HCT116 (cell line): ENCODE measurements around the gene CYP2D6. TPM values are rescaled to one million over a fixed set of nuclear protein-coding genes. Genes with fewer than 3 reads are reported as not detected.

Source experiments
- ATAC-seq: fragments of 200-7000 bp; cut with Tn5 transposase; 2 replicates; pipeline ENCODE4 v1.9.1; 2020; ENCODE audit warnings: mild to moderate bottlenecking, moderate library complexity
- BruUV-seq: library from RNA; stranded (reverse); fragments of 400-500 nt; replicated peaks from 2 replicates; lab custom pipeline; 2021; lab: Mats Ljungman, UMichigan
- CTCF ChIA-PET: fragments of 300-600 bp; sonication (Branson Sonifier 250); formaldehyde crosslinking; loops from one replicate; lab custom pipeline; 2021; ENCODE audit warnings: antibody characterized with exemption; lab: Charles Lee
- POLR2A ChIA-PET: fragments of 300-600, 350-600 bp; sonication (Branson Sonifier 250); formaldehyde crosslinking; loops from one replicate; lab custom pipeline; 2021; ENCODE audit warnings: antibody characterized with exemption; lab: Charles Lee
- RAD21 ChIA-PET, 2 experiments: fragments of 300-600 bp; sonication (Branson Sonifier 250); formaldehyde crosslinking; loops; one replicate each; lab custom pipeline; 2023; ENCODE audit warnings: low total read pairs in 2 of 2; ENCODE audit not compliant: uncharacterized antibody in 2 of 2, unreplicated experiment in 2 of 2, low non-redundant PET in 1 of 2; lab: Charles Lee
- DNase-seq: peaks from one replicate; pipeline ENCODE4 v3.0.0-alpha.2; 2010; ENCODE audit warnings: low read depth, low spot score
- H2AFZ ChIP-seq: fragments of 200-600 bp; shearing (Covaris generic), sonication (generic); 2 replicates; pipeline ENCODE4 v1.6.1; 2017; ENCODE audit warnings: low read depth, mixed run types, mixed read lengths, antibody characterized with exemption, low read length; ENCODE audit not compliant: poor library complexity, severe bottlenecking
- H3K27ac ChIP-seq: 2 replicates; pipeline ENCODE4 v1.5.1; 2012; ENCODE audit warnings: low read depth, low read length
- H3K27me3 ChIP-seq: fragments of 200-600 bp; sonication (generic); 2 replicates; pipeline ENCODE4 v1.6.1; 2016; ENCODE audit warnings: mixed run types, low read length, mixed read lengths; ENCODE audit not compliant: insufficient read depth
- H3K36me3 ChIP-seq, 2 experiments: fragments of 200-500 bp in 1 of 2; fragments of 200-600 bp in 1 of 2; sonication (Bioruptor generic) in 1 of 2; sonication (generic) in 1 of 2; 2 replicates each; pipeline versions ENCODE4 v1.5.1 to v1.6.1; 2014 to 2016; ENCODE audit warnings: low read length in 2 of 2, inconsistent platforms in 1 of 2, mixed read lengths in 1 of 2, mixed run types in 1 of 2; ENCODE audit not compliant: insufficient read depth in 2 of 2, control insufficient read depth in 1 of 2
- H3K4me1 ChIP-seq, 2 experiments: fragments of 200-600 bp in 1 of 2; sonication (generic) in 1 of 2; 2 replicates each; pipeline versions ENCODE4 v1.5.1 to v1.6.1; 2012 to 2017; ENCODE audit warnings: low read length in 2 of 2, inconsistent platforms in 1 of 2, mild to moderate bottlenecking in 1 of 2, mixed read lengths in 1 of 2, mixed run types in 1 of 2, moderate library complexity in 1 of 2; ENCODE audit not compliant: insufficient read depth in 2 of 2, control insufficient read depth in 1 of 2
- H3K4me2 ChIP-seq: fragments of 200-600 bp; sonication (generic); 2 replicates; pipeline ENCODE4 v1.6.1; 2017; ENCODE audit warnings: mixed run types, low read length, mixed read lengths
- H3K4me3 ChIP-seq, 2 experiments: fragments of 200-600 bp in 1 of 2; sonication (generic) in 1 of 2; replicated peaks in 1 of 2; 2 replicates each; pipeline ENCODE4 v1.5.1; 2011 to 2016; ENCODE audit warnings: low read length in 2 of 2, control low read depth in 1 of 2, low read depth in 1 of 2, mild to moderate bottlenecking in 1 of 2, mixed read lengths in 1 of 2, mixed run types in 1 of 2
- H3K79me2 ChIP-seq: fragments of 200-600 bp; sonication (generic); 2 replicates; pipeline ENCODE4 v1.6.1; 2017; ENCODE audit warnings: mild to moderate bottlenecking, mixed run types, low read length, moderate library complexity, mixed read lengths; ENCODE audit not compliant: insufficient read depth
- H3K9ac ChIP-seq: fragments of 200-600 bp; sonication (generic); 2 replicates; pipeline ENCODE4 v1.6.1; 2016; ENCODE audit warnings: low read length, mixed read lengths
- H3K9me2 ChIP-seq: fragments of 200-600 bp; sonication (generic), shearing (Covaris generic); 2 replicates; pipeline ENCODE4 v1.6.1; 2017; ENCODE audit warnings: mixed run types, mild to moderate bottlenecking, moderate library complexity; ENCODE audit not compliant: insufficient read depth
- H3K9me3 ChIP-seq, 2 experiments: fragments of 200-500 bp in 1 of 2; fragments of 200-600 bp in 1 of 2; sonication (Bioruptor generic) in 1 of 2; sonication (generic) in 1 of 2; 2 replicates each; pipeline ENCODE4 v1.6.1; 2014 to 2017; ENCODE audit warnings: low read length in 2 of 2, mixed read lengths in 2 of 2, inconsistent platforms in 1 of 2, low read depth in 1 of 2, mild to moderate bottlenecking in 1 of 2, mixed run types in 1 of 2, moderate library complexity in 1 of 2; ENCODE audit not compliant: control insufficient read depth in 1 of 2, insufficient read depth in 1 of 2
- H4K20me1 ChIP-seq: fragments of 200-600 bp; sonication (generic), shearing (Covaris generic); 2 replicates; pipeline ENCODE4 v1.6.1; 2017; ENCODE audit warnings: mixed run types, mild to moderate bottlenecking, moderate library complexity; ENCODE audit not compliant: insufficient read depth
- CBX3 ChIP-seq: IDR thresholded peaks from 2 replicates; pipeline ENCODE4 v1.6.1; 2012; ENCODE audit warnings: low read depth
- ELF1 ChIP-seq: IDR thresholded peaks from 2 replicates; pipeline ENCODE4 v1.6.1; 2012; ENCODE audit warnings: low read depth, borderline replicate concordance
- EZH2phosphoT487 ChIP-seq: fragments of 200-600 bp; IDR thresholded peaks from 2 replicates; pipeline ENCODE4 v1.6.1; 2018; ENCODE audit warnings: antibody characterized with exemption, borderline replicate concordance
- JUND ChIP-seq: IDR thresholded peaks from 2 replicates; pipeline ENCODE4 v1.6.1; 2012
- POLR2A ChIP-seq: IDR thresholded peaks from 2 replicates; pipeline ENCODE4 v1.7.0; 2011; ENCODE audit warnings: borderline replicate concordance; ENCODE audit not compliant: insufficient read depth, insufficient read length; ENCODE audit errors: extremely low read depth
- POLR2AphosphoS5 ChIP-seq: IDR thresholded peaks from 2 replicates; pipeline ENCODE4 v1.6.1; 2011; ENCODE audit warnings: mild to moderate bottlenecking, low read depth, low read length, moderate library complexity
- SIN3A ChIP-seq: IDR thresholded peaks from 2 replicates; pipeline ENCODE4 v1.6.1; 2012; ENCODE audit warnings: low read depth
- SRF ChIP-seq: IDR thresholded peaks from 2 replicates; pipeline ENCODE4 v1.6.1; 2012; ENCODE audit warnings: low read depth
- YY1 ChIP-seq: IDR thresholded peaks from 2 replicates; pipeline ENCODE4 v1.6.1; 2011; ENCODE audit warnings: low read length, low read depth, moderate library complexity, mild to moderate bottlenecking; ENCODE audit not compliant: insufficient replicate concordance; ENCODE audit errors: extremely low read depth
- ZFX ChIP-seq: fragments of 450-650 bp; IDR thresholded peaks from 2 replicates; pipeline ENCODE4 v1.6.1; 2017
- intact Hi-C: fragments of 100-400 bp; cut with micrococcal nuclease; formaldehyde crosslinking; loops from 2 replicates; pipeline ENCODE4 v1.10.0; 2022
- total RNA-seq: library from RNA; stranded (reverse); gene quantifications from one replicate; pipeline ENCODE4 v1.2.1, GENCODE V29; 2021; ENCODE audit not compliant: unreplicated experiment
- TF ChIP-seq, protein P1 (sequence below): IDR thresholded peaks from 2 replicates; pipeline ENCODE4 v1.6.1; 2012
- TF ChIP-seq, protein P2 (sequence below): IDR thresholded peaks from 2 replicates; pipeline ENCODE4 v1.6.1; 2011; ENCODE audit warnings: mild to moderate bottlenecking, low read length, moderate library complexity; ENCODE audit not compliant: insufficient replicate concordance; ENCODE audit errors: extremely low read depth
- TF ChIP-seq, protein P3 (sequence below): IDR thresholded peaks from 2 replicates; pipeline ENCODE4 v1.6.1; 2012; ENCODE audit warnings: low read depth

Gene CYP2D6
- total RNA-seq, 1 experiment from 2014 or later, result 1.9 TPM

DNA sequence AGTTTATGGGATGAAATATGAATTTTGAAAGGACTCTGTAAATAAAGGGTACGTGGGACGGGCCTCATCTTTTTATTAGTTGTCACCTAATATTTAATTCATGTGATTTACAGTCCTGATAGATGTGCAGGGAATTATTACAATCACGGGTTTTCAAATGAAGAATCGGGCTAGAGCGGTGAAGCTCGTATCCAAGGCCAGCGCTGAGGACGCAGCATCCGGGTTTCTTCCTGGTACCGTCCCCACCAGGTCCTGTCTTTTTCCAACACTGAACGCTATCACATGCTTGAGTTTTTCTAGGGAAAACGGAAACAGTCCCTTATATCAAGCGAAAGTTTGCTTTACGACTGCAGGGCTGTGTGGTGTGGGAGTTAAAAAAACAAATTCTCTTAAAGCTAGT, 50.3 kb downstream of the CYP2D6 start:
- TF ChIP-seq CBX3 (no peak), ZFX (no peak), POLR2AphosphoS5 (no peak), JUND (no peak), POLR2A (no peak), SIN3A (no peak), EZH2phosphoT487 (no peak), SRF (no peak), ELF1 (no peak), YY1 (no peak)
- TF ChIP-seq, protein P1, sequence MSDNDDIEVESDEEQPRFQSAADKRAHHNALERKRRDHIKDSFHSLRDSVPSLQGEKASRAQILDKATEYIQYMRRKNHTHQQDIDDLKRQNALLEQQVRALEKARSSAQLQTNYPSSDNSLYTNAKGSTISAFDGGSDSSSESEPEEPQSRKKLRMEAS, result no peak
- TF ChIP-seq, protein P2, sequence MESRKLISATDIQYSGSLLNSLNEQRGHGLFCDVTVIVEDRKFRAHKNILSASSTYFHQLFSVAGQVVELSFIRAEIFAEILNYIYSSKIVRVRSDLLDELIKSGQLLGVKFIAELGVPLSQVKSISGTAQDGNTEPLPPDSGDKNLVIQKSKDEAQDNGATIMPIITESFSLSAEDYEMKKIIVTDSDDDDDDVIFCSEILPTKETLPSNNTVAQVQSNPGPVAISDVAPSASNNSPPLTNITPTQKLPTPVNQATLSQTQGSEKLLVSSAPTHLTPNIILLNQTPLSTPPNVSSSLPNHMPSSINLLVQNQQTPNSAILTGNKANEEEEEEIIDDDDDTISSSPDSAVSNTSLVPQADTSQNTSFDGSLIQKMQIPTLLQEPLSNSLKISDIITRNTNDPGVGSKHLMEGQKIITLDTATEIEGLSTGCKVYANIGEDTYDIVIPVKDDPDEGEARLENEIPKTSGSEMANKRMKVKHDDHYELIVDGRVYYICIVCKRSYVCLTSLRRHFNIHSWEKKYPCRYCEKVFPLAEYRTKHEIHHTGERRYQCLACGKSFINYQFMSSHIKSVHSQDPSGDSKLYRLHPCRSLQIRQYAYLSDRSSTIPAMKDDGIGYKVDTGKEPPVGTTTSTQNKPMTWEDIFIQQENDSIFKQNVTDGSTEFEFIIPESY, result no peak
- TF ChIP-seq, protein P3, sequence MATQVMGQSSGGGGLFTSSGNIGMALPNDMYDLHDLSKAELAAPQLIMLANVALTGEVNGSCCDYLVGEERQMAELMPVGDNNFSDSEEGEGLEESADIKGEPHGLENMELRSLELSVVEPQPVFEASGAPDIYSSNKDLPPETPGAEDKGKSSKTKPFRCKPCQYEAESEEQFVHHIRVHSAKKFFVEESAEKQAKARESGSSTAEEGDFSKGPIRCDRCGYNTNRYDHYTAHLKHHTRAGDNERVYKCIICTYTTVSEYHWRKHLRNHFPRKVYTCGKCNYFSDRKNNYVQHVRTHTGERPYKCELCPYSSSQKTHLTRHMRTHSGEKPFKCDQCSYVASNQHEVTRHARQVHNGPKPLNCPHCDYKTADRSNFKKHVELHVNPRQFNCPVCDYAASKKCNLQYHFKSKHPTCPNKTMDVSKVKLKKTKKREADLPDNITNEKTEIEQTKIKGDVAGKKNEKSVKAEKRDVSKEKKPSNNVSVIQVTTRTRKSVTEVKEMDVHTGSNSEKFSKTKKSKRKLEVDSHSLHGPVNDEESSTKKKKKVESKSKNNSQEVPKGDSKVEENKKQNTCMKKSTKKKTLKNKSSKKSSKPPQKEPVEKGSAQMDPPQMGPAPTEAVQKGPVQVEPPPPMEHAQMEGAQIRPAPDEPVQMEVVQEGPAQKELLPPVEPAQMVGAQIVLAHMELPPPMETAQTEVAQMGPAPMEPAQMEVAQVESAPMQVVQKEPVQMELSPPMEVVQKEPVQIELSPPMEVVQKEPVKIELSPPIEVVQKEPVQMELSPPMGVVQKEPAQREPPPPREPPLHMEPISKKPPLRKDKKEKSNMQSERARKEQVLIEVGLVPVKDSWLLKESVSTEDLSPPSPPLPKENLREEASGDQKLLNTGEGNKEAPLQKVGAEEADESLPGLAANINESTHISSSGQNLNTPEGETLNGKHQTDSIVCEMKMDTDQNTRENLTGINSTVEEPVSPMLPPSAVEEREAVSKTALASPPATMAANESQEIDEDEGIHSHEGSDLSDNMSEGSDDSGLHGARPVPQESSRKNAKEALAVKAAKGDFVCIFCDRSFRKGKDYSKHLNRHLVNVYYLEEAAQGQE, result no peak

More for the DNA sequence above, 50.3 kb downstream of the CYP2D6 start:
- peaks cover under 1 to 7% of the 10 kb centered on the region in 2 experiments; a peak in 3 of 4 replicates for H3K36me3 ChIP-seq
- no peaks in the 10 kb centered on the region for H3K27me3 ChIP-seq
- ChIA-PET CTCF (interaction anchor here (1.0 to 1.6 kb wide), 3 partner anchors 10 to 32 kb away, joined by 3 to 7 read pairs (median 3); partner anchors contain the start of genes NAGA and NDUFA6), RAD21 (no interaction called here), POLR2A (interaction anchor here (0.9 to 3.8 kb wide), 2 partner anchors 10 to 289 kb away, joined by 3 to 27 read pairs; partner anchors contain the start of gene NDUFA6)
- H3K9me2 ChIP-seq, result no peaks in the 10 kb centered on the region
- no peaks in the 10 kb centered on the region for H3K9me3 ChIP-seq
- peak overlapping the region; percentile 73; the same call in 1 of the 2 replicates for H3K27ac ChIP-seq
- peak overlapping the region; percentile 70 for H3K9ac ChIP-seq
- intact Hi-C loops, result no loop called here
- H3K4me3 ChIP-seq, result peak overlapping the region; percentile 68 to 69
- H4K20me1 ChIP-seq, result no peaks in the 10 kb centered on the region
- peaks cover 12 to 19% of the 10 kb centered on the region in 2 experiments for H3K4me1 ChIP-seq
- BruUV-seq, result no TSS peak
- H3K79me2 ChIP-seq, result peaks cover 3% of the 10 kb centered on the region
- H2AFZ ChIP-seq, result no peak overlapping the region
- H3K4me2 ChIP-seq, result peak overlapping the region; percentile 87
- no peak for DNase-seq
- ATAC-seq, result no peak
